ENCODE measurements around the gene KCNK5.

GRCh38 chr6:39200498-39201020 lies 28.7 kb downstream of the KCNK5 start:
- TF ChIP-seq EZH2 (IDR thresholded peaks at IDR 0.05) (no peak), POLR2AphosphoS5 (IDR thresholded peaks at IDR 0.05; ENCODE audit: borderline replicate concordance, low read depth, low read length) (no peak)
